CD4-positive, CD25-positive, alpha-beta regulatory T cell (primary cell): ENCODE results near the gene PICALM. TPM values are rescaled to one million over a fixed set of nuclear protein-coding genes. Genes with fewer than 3 reads are reported as not detected.

Experiments
- ATAC-seq, 2 donors: fragments of 150-1000 bp; cut with Tn5 transposase; one replicate each; pipeline ENCODE4 v1.10.0; 2021; ENCODE audit warnings: low read depth in 2 of 2, moderate number of reproducible peaks in 2 of 2, moderate library complexity in 1 of 2
- DNase-seq, 3 donors: peaks; one replicate each; pipeline versions ENCODE4 v3.0.0 to v3.0.0-alpha.2; 2012 to 2022; ENCODE audit warnings: mixed read lengths in 1 of 3
- H3K27ac ChIP-seq: one replicate; pipeline ENCODE4 v1.7.0; 2013; ENCODE audit warnings: mild to moderate bottlenecking, low read length; ENCODE audit not compliant: insufficient read depth, poor library complexity, severe bottlenecking
- H3K27me3 ChIP-seq: one replicate; pipeline ENCODE4 v1.7.0; 2013; ENCODE audit warnings: low read length; ENCODE audit not compliant: control insufficient read depth, insufficient read depth
- H3K36me3 ChIP-seq: one replicate; pipeline ENCODE4 v1.7.0; 2013; ENCODE audit warnings: mild to moderate bottlenecking, low read length, moderate library complexity; ENCODE audit not compliant: control insufficient read depth, insufficient read depth
- H3K4me1 ChIP-seq: 2 replicates; pipeline ENCODE4 v1.7.0; 2013; ENCODE audit warnings: mild to moderate bottlenecking, low read length; ENCODE audit not compliant: insufficient read depth, control insufficient read depth, poor library complexity, severe bottlenecking
- H3K4me3 ChIP-seq: one replicate; pipeline ENCODE4 v1.7.0; 2013; ENCODE audit warnings: low read depth, mild to moderate bottlenecking, low read length, moderate library complexity
- H3K9me3 ChIP-seq, 2 experiments: 1 replicate in 1 of 2; 2 replicates in 1 of 2; pipeline ENCODE4 v1.7.0; 2013; ENCODE audit warnings: low read length in 2 of 2, mild to moderate bottlenecking in 1 of 2, moderate library complexity in 1 of 2; ENCODE audit not compliant: control insufficient read depth in 2 of 2
- H3K27ac Mint-ChIP-seq, 3 donors: one replicate each; pipeline ENCODE4 v1.8.0; 2020 to 2022; ENCODE audit warnings: mild to moderate bottlenecking in 3 of 3, mixed read lengths in 3 of 3, moderate library complexity in 2 of 3
- H3K27me3 Mint-ChIP-seq: one replicate; pipeline ENCODE4 v1.8.0; 2022; ENCODE audit warnings: mild to moderate bottlenecking, mixed read lengths
- H3K36me3 Mint-ChIP-seq: one replicate; pipeline ENCODE4 v1.8.0; 2020; ENCODE audit warnings: mixed read lengths
- H3K4me1 Mint-ChIP-seq, 4 donors: one replicate each; pipeline ENCODE4 v1.8.0; 2020 to 2022; ENCODE audit warnings: mixed read lengths in 4 of 4, mild to moderate bottlenecking in 1 of 4
- H3K4me3 Mint-ChIP-seq, 4 donors: one replicate each; pipeline ENCODE4 v1.8.0; 2020 to 2022; ENCODE audit warnings: mild to moderate bottlenecking in 4 of 4, mixed read lengths in 4 of 4, moderate library complexity in 3 of 4
- H3K9me3 Mint-ChIP-seq, 7 donors: one replicate each; pipeline ENCODE4 v1.8.0; 2020 to 2022; ENCODE audit warnings: mixed read lengths in 7 of 7, mild to moderate bottlenecking in 3 of 7, moderate library complexity in 2 of 7
- polyA plus RNA-seq, 4 donors: library from polyadenylated mRNA; unstranded; fragments of 300-500 nt; fragmentation: Illumina TruSeq; gene quantifications; one replicate each; pipeline ENCODE4 v1.2.3, GENCODE V29; 2021
- total RNA-seq: library from RNA; stranded (reverse); gene quantifications from one replicate; pipeline ENCODE4 v1.2.3, GENCODE V29; 2022

Gene PICALM
- total and polyA plus RNA-seq, 5 donors from 2014 or later, result 19.9 to 194 (median 23.8) TPM

- Histone ChIP-seq H3K27ac (no peak overlapping the region), H3K36me3 (peaks cover 89% of the 10 kb centered on the region), H3K4me3 (no peak overlapping the region), H3K9me3 (no peaks in the 10 kb centered on the region), H3K27me3 (no peaks in the 10 kb centered on the region), H3K4me1 (no peaks in the 10 kb centered on the region)
- Mint-ChIP-seq H3K4me1 (peaks cover 5 to 15% (median 12%) of the 10 kb centered on the region in 4 donors), H3K36me3 (peaks cover 49% of the 10 kb centered on the region), H3K4me3 (no peak overlapping the region), H3K9me3 (no peaks in the 10 kb centered on the region), H3K27me3 (no peaks in the 10 kb centered on the region), H3K27ac (peak overlapping the region in 1 of 3 donors; percentile 50)
- DNase-seq (no peak), ATAC-seq (no peak)
These were observed 65.2 kb downstream of the PICALM start for GRCh38 chr11:86003654-86004053.

GRCh38 chr11:86002431-86002830, 66.5 kb downstream of the PICALM start:
- peaks cover 43% of the 10 kb centered on the region for H3K36me3 Mint-ChIP-seq
- Histone ChIP-seq H3K36me3 (peaks cover 92% of the 10 kb centered on the region), H3K4me1 (no peaks in the 10 kb centered on the region)

GRCh38 chr11:85991508-85991907, 77.4 kb downstream of the PICALM start:
- H3K4me3 Mint-ChIP-seq, result no peak overlapping the region
- peaks cover 20% of the 10 kb centered on the region for H3K36me3 Mint-ChIP-seq
- H3K27ac ChIP-seq, result no peak overlapping the region
- H3K9me3 Mint-ChIP-seq, result no peaks in the 10 kb centered on the region
- H3K4me1 Mint-ChIP-seq, result peaks cover 17 to 34% (median 27%) of the 10 kb centered on the region in 4 donors
- H3K27me3 Mint-ChIP-seq, result no peaks in the 10 kb centered on the region
- H3K4me3 ChIP-seq, result no peak overlapping the region
- H3K27me3 ChIP-seq, result no peaks in the 10 kb centered on the region
- ATAC-seq, result no peak
- peaks cover 4% of the 10 kb centered on the region for H3K4me1 ChIP-seq
- H3K27ac Mint-ChIP-seq, result peak overlapping the region in 1 of 3 donors; percentile 49
- H3K9me3 ChIP-seq, result no peaks in the 10 kb centered on the region
- DNase-seq, result no peak
- H3K36me3 ChIP-seq, result peaks cover 75% of the 10 kb centered on the region

More at GRCh38 chr11:86002431-86002830, 66.5 kb downstream of the PICALM start:
- Histone ChIP-seq H3K4me3 (no peak overlapping the region), H3K9me3 (no peaks in the 10 kb centered on the region), H3K27ac (no peak overlapping the region), H3K27me3 (no peaks in the 10 kb centered on the region)
- DNase-seq, result no peak
- H3K4me3 Mint-ChIP-seq, result no peak overlapping the region
- H3K27me3 Mint-ChIP-seq, result no peaks in the 10 kb centered on the region
- no peak for ATAC-seq
- H3K4me1 Mint-ChIP-seq, result peaks cover 3 to 15% (median 7%) of the 10 kb centered on the region in 4 donors
- H3K9me3 Mint-ChIP-seq, result no peaks in the 10 kb centered on the region
- H3K27ac Mint-ChIP-seq, result no peak overlapping the region

GRCh38 chr11:85989746-85990145, 79.1 kb downstream of the PICALM start:
- peaks cover 20% of the 10 kb centered on the region for H3K36me3 Mint-ChIP-seq
- H3K4me3 ChIP-seq, result no peak overlapping the region
- H3K4me3 Mint-ChIP-seq, result no peak overlapping the region
- DNase-seq, result no peak
- peaks cover 71% of the 10 kb centered on the region for H3K36me3 ChIP-seq
- H3K4me1 Mint-ChIP-seq, result peaks cover 25 to 37% (median 31%) of the 10 kb centered on the region in 4 donors
- H3K27ac ChIP-seq, result no peak overlapping the region
- no peaks in the 10 kb centered on the region for H3K27me3 ChIP-seq
- H3K27ac Mint-ChIP-seq, result peak overlapping the region in 2 of 3 donors; percentile 23 to 80
- H3K9me3 ChIP-seq, result no peaks in the 10 kb centered on the region
- no peaks in the 10 kb centered on the region for H3K9me3 Mint-ChIP-seq
- no peaks in the 10 kb centered on the region for H3K27me3 Mint-ChIP-seq
- H3K4me1 ChIP-seq, result peaks cover 4% of the 10 kb centered on the region
- no peak for ATAC-seq

GRCh38 chr11:85988780-85989179, 80.1 kb downstream of the PICALM start:
- Mint-ChIP-seq H3K9me3 (no peaks in the 10 kb centered on the region), H3K36me3 (peaks cover 17% of the 10 kb centered on the region), H3K27ac (peak overlapping the region; percentile 2 to 70 (median 23)), H3K27me3 (no peaks in the 10 kb centered on the region), H3K4me1 (peaks cover 25 to 44% (median 36%) of the 10 kb centered on the region in 4 donors), H3K4me3 (peak overlapping the region in 1 of 4 donors; percentile 8)
- ATAC-seq, result no peak
- H3K36me3 ChIP-seq, result peaks cover 73% of the 10 kb centered on the region
- no peaks in the 10 kb centered on the region for H3K9me3 ChIP-seq
- no peak overlapping the region for H3K4me3 ChIP-seq
- H3K27ac ChIP-seq, result no peak overlapping the region
- no peak for DNase-seq
- H3K4me1 ChIP-seq, result peaks cover 4% of the 10 kb centered on the region
- no peaks in the 10 kb centered on the region for H3K27me3 ChIP-seq

GRCh38 chr11:85977751-85978160, 91.1 kb downstream of the PICALM start:
- no peaks in the 10 kb centered on the region for H3K9me3 Mint-ChIP-seq
- DNase-seq, result no peak
- no peak for ATAC-seq
- peaks cover 41% of the 10 kb centered on the region for H3K36me3 Mint-ChIP-seq
- H3K27ac Mint-ChIP-seq, result peak overlapping the region in 1 of 3 donors; percentile 84
- Histone ChIP-seq H3K4me1 (no peaks in the 10 kb centered on the region), H3K36me3 (peaks cover 83% of the 10 kb centered on the region), H3K27me3 (no peaks in the 10 kb centered on the region), H3K4me3 (no peak overlapping the region), H3K9me3 (no peaks in the 10 kb centered on the region), H3K27ac (no peak overlapping the region)
- no peak overlapping the region for H3K4me3 Mint-ChIP-seq
- H3K4me1 Mint-ChIP-seq, result peaks cover 10 to 23% (median 12%) of the 10 kb centered on the region in 4 donors
- H3K27me3 Mint-ChIP-seq, result no peaks in the 10 kb centered on the region

GRCh38 chr11:85976525-85976924, 92.4 kb downstream of the PICALM start:
- no peaks in the 10 kb centered on the region for H3K9me3 ChIP-seq
- Mint-ChIP-seq H3K4me1 (peaks cover 10 to 23% (median 12%) of the 10 kb centered on the region in 4 donors), H3K4me3 (no peak overlapping the region), H3K9me3 (no peaks in the 10 kb centered on the region), H3K36me3 (peaks cover 35% of the 10 kb centered on the region), H3K27ac (no peak overlapping the region), H3K27me3 (no peaks in the 10 kb centered on the region)
- peaks cover 89% of the 10 kb centered on the region for H3K36me3 ChIP-seq
- no peaks in the 10 kb centered on the region for H3K4me1 ChIP-seq
- ATAC-seq (no peak), DNase-seq (no peak)
- H3K27ac ChIP-seq, result no peak overlapping the region
- H3K27me3 ChIP-seq, result no peaks in the 10 kb centered on the region
- no peak overlapping the region for H3K4me3 ChIP-seq

- Histone ChIP-seq H3K9me3 (no peaks in the 10 kb centered on the region), H3K36me3 (peaks cover 81% of the 10 kb centered on the region), H3K4me1 (no peaks in the 10 kb centered on the region), H3K4me3 (no peak overlapping the region), H3K27me3 (no peaks in the 10 kb centered on the region), H3K27ac (no peak overlapping the region)
- Mint-ChIP-seq H3K27ac (no peak overlapping the region), H3K4me3 (no peak overlapping the region), H3K4me1 (peaks cover 17 to 26% (median 23%) of the 10 kb centered on the region in 4 donors), H3K9me3 (no peaks in the 10 kb centered on the region), H3K27me3 (no peaks in the 10 kb centered on the region), H3K36me3 (peaks cover 49% of the 10 kb centered on the region)
- ATAC-seq, result no peak
- no peak for DNase-seq
These were observed 94.8 kb downstream of the PICALM start for GRCh38 chr11:85974122-85974521.
